Measurements from ENCODE around the gene UBE2K.
"Not testable (repeated sequence)": the region's sequence is repeated elsewhere in the genome, so short reads cannot be mapped to it uniquely, and the experiment has no call there.

Gene UBE2K

DNA sequence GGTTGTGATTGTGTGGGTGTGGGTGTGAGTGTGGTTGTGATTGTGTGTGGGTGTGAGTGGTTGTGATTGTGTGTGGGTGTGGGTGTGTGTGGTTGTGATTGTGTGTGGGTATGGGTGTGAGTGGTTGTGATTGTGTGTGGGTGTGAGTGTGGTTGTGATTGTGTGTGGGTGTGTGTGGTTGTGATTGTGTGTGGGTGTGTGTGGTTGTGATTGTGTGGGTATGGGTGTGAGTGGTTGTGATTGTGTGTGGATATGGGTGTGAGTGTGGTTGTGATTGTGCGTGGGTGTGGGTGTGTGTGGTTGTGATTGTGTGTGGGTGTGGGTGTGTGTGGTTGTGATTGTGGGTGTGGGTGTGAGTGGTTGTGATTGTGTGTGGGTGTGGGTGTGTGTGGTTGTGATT is 115.1 kb downstream of the UBE2K start:
- not testable (repeated sequence) for DNase-seq

DNA sequence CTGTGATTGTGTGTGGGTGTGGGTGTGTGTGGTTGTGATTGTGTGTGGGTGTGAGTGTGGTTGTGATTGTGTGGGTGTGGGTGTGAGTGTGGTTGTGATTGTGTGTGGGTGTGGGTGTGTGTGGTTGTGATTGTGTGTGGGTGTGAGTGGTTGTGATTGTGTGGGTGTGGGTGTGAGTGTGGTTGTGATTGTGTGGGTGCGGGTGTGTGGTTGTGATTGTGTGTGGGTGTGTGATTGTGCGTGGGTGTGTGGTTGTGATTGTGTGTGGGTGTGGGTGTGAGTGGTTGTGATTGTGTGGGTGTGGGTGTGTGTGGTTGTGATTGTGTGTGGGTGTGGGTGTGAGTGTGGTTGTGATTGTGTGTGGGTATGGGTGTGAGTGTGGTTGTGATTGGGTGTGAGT is 115.8 kb downstream of the UBE2K start:
- DNase-seq, result not testable (repeated sequence)

GRCh38 chr4:39814403-39815185 is 116.7 kb downstream of the UBE2K start:
- DNase-seq, result no peak

DNA sequence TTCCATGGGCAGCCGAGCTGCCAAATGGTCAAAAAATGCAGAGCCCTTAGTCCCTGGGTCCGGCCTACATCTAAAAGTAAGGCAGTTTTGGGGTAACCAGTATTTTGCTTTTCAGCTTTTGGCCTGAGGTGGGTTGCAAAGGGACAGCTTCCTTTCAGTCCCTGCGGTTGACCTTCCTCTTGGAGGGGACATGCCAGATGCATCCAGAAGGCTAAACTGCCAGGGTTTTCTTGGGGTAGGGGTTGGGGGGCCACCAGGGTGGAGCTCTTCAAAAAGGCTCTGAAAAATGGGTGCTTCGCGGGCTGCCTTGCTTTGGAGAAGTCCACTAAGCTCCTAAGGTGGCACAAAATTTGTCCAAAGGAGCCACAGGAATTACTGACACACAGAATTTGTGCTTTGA is 120.7 kb downstream of the UBE2K start:
- DNase-seq, result no peak

- DNase-seq, result no peak
These were observed 122.2 kb downstream of the UBE2K start for GRCh38 chr4:39820186-39820585.

GRCh38 chr4:39821951-39822350 is 124.0 kb downstream of the UBE2K start:
- DNase-seq, result no peak

- no peak for DNase-seq
These were observed 124.7 kb downstream of the UBE2K start for GRCh38 chr4:39822662-39823061.

- no peak for DNase-seq
These were observed 125.3 kb downstream of the UBE2K start for GRCh38 chr4:39823191-39823590.

DNA sequence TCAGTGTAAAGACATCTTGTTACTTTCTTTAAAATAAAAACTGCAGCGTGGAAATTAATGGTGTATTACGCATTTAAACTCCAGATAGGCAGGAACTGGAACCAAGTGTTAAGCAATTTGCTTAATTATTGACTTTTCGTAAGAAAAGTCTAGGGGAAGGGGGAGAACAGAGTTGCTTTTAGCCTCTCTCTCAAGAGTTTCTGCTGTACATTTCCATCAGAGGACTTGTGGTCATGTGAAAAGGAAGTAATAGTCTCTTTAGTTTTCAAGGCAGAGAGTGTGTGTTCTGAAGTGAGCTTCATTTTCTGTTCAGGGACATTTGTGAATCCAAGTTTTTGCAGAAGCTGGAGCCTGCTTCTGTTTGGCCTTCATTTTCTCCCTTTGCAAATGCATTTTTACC is 127.2 kb downstream of the UBE2K start:
- DNase-seq, result no peak

DNA sequence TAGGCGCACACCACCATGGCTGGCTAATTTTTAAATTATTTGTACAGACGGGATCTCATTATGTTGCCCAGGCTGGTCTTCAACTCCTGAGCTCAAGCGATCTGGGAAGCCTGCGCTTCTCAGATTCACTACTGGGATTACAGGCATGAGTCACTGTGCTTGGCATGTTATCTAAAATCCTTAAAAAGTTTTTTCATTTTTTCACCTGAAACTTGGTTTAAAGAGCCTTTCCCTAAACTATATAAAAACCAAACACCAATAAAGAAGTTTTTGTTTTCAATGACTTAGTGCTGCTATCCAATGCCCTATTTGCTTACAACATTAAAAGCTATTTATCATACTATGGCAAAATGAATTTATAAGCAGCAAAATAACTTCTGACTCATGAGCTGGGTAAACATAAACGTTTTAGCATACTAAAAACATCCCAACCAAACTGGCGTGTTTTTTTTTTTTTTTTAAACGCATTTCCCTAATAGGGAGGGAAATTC is 127.8 kb downstream of the UBE2K start:
- no peak for DNase-seq

Measured in stimulated activated CD4-positive, alpha-beta T cell treated with anti-CD3 and anti-CD28 coated beads, Interleukin-2, amount 100 ng/mL, for 48 hours (primary cell).